ENCODE measurements around the gene MAP3K19.

DNA sequence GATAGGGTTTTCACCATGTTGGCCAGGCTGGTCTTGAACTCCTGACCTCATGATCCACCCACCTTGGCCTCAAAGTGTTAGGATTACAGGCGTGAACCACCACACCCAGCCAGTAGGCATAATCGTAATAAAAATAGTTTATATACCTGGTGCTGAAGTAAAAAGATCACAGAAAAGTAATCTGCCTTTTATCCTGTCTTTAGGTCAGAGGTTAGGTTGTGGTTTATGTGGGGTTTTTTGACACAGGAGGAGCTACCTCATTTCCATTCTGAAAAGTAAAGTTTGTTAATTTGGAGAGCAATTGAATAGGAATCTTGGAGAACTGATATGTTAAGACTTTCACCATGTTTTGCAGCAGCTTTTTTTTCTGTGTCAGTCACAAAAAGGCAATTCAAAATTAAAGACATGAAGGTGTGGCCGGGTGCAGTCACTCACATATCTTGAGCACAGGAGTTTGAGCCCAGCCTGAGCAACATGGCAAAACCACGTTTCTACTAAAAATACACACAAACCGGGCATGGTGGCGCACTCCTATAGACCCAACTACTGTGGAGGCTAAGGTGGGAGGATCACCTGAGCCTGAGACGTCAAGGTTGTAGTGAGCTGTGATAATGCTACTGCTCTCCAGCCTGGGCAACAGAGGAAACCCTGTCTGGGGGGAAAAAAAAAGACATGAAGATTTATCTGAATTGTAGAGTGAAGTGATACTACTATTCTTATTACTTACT lies 97.1 kb downstream of the MAP3K19 start:
- TF ChIP-seq, protein P1, sequence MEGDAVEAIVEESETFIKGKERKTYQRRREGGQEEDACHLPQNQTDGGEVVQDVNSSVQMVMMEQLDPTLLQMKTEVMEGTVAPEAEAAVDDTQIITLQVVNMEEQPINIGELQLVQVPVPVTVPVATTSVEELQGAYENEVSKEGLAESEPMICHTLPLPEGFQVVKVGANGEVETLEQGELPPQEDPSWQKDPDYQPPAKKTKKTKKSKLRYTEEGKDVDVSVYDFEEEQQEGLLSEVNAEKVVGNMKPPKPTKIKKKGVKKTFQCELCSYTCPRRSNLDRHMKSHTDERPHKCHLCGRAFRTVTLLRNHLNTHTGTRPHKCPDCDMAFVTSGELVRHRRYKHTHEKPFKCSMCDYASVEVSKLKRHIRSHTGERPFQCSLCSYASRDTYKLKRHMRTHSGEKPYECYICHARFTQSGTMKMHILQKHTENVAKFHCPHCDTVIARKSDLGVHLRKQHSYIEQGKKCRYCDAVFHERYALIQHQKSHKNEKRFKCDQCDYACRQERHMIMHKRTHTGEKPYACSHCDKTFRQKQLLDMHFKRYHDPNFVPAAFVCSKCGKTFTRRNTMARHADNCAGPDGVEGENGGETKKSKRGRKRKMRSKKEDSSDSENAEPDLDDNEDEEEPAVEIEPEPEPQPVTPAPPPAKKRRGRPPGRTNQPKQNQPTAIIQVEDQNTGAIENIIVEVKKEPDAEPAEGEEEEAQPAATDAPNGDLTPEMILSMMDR (IDR thresholded peaks at IDR 0.05): no peak
- TF ChIP-seq POLR2AphosphoS5 (IDR thresholded peaks at IDR 0.05): no peak
